Testis (tissue), 3 donors: ENCODE measurements around the gene RMDN2. TPM values are rescaled to one million over a fixed set of nuclear protein-coding genes. Genes with fewer than 3 reads are reported as not detected.
"Not testable (repeated sequence)": the region's sequence is repeated elsewhere in the genome, so short reads cannot be mapped to it uniquely, and the experiment has no call there.

Experiments
- DNase-seq: peaks from one replicate; pipeline ENCODE4 v3.0.0-alpha.2; 2019
- H3K27ac ChIP-seq, 2 donors: fragments of 200-600 bp; sonication (generic); one replicate each; pipeline ENCODE4 v1.5.1; 2019
- H3K27me3 ChIP-seq: fragments of 200-600 bp; sonication (generic); one replicate; pipeline ENCODE4 v1.5.1; 2019
- H3K36me3 ChIP-seq: fragments of 200-600 bp; sonication (generic); one replicate; pipeline ENCODE4 v1.5.1; 2017; ENCODE audit warnings: low read depth; ENCODE audit errors: missing control alignments
- H3K4me1 ChIP-seq: fragments of 200-600 bp; sonication (generic); one replicate; pipeline ENCODE4 v1.5.1; 2019
- H3K4me3 ChIP-seq, 2 donors: fragments of 200-600 bp; sonication (generic); one replicate each; pipeline ENCODE4 v1.5.1; 2017 to 2019
- H3K9me3 ChIP-seq: fragments of 200-600 bp; sonication (generic); one replicate; pipeline ENCODE4 v1.5.1; 2017
- CTCF ChIP-seq, 3 experiments: fragments of 450-650 bp in 2 of 3; fragments of 200-600 bp in 1 of 3; sonication (generic) in 1 of 3; IDR thresholded peaks; one replicate each; pipeline ENCODE4 v1.5.1; 2016 to 2019; ENCODE audit warnings: antibody characterized with exemption in 3 of 3, mild to moderate bottlenecking in 2 of 3, moderate library complexity in 1 of 3
- POLR2A ChIP-seq: fragments of 450-650 bp; IDR thresholded peaks from one replicate; pipeline ENCODE4 v1.6.1; 2017; ENCODE audit warnings: antibody characterized with exemption, mild to moderate bottlenecking, moderate library complexity
- WGBS, 2 donors: methylation state at CpG; one replicate each; pipeline ENCODE4 v1.1.5; 2018; 5-methylcytosine and 5-hydroxymethylcytosine counted together
- intact Hi-C: fragments of 100-400 bp; cut with DNase I; formaldehyde crosslinking; loops from one replicate; pipeline ENCODE4 v1.15.1; 2023; ENCODE audit warnings: low total_unique reads
- polyA plus RNA-seq: library from polyadenylated mRNA; stranded (reverse); fragments of 350-450 nt; fragmentation: Illumina TruSeq; extraction: RNeasy Lipid Tissue Mini Kit (QIAGEN cat#74804); gene quantifications from one replicate; pipeline ENCODE4 v1.2.3, GENCODE V29; 2014; ENCODE audit warnings: low read depth, low replicate concordance; ENCODE audit not compliant: insufficient read depth
- total RNA-seq, 2 donors: library from RNA; depleted of rRNA; stranded (reverse); fragments of >200 nt; gene quantifications; one replicate each; pipeline ENCODE4 v1.2.3, GENCODE V29; 2016

The RMDN2 gene
- total and polyA plus RNA-seq, 3 donors from 2014 or later: 22.8 to 34.9 (median 31.6) TPM

DNA sequence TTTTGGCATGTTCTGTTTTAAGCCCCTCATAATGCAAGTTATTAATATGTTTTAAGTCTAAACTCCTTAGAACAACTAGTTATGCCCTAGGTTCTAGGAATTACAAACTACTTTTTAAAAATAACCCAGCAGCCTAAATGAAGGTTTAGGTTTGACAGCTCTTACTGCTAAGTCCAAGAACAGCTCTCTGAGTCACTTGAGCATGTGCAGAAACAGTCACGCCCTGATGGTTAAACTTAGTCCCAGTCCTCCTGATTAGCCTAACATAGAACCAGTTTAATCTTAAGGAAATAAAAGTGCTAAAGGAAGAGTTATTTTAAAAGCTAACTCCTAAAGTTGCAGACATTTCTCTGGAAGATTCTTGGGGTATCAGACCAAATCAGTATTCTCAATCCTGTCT lies 72.5 kb downstream of the RMDN2 start:
- 92 to 96% methylated on average over 1 of the region's 1 CpG for WGBS, 2 donors
- Histone ChIP-seq H3K27ac (no peak overlapping the region), H3K36me3 (no peaks in the 10 kb centered on the region), H3K4me3 (no peak overlapping the region), H3K9me3 (no peaks in the 10 kb centered on the region), H3K27me3 (no peaks in the 10 kb centered on the region), H3K4me1 (no peaks in the 10 kb centered on the region)
- no peak for TF ChIP-seq CTCF (IDR thresholded peaks at IDR 0.05)
- TF ChIP-seq POLR2A: no peak
- no peak for DNase-seq
- intact Hi-C loops: no loop called here

- no peaks in the 10 kb centered on the region for H3K36me3 ChIP-seq
- no peaks in the 10 kb centered on the region for H3K4me1 ChIP-seq
- no peak for DNase-seq
- no peaks in the 10 kb centered on the region for H3K9me3 ChIP-seq
- WGBS, 2 donors: 82 to 94% methylated on average over 1 of the region's 1 CpG
- no peaks in the 10 kb centered on the region for H3K27me3 ChIP-seq
- no peak overlapping the region for H3K27ac ChIP-seq
- no peak for TF ChIP-seq CTCF (IDR thresholded peaks at IDR 0.05)
- TF ChIP-seq POLR2A: no peak
- intact Hi-C loops: no loop called here
- H3K4me3 ChIP-seq: no peak overlapping the region
These were observed 75.6 kb downstream of the RMDN2 start for GRCh38 chr2:38000485-38001222.

- H3K4me3 ChIP-seq, DNase-seq, intact Hi-C loops, H3K36me3 ChIP-seq, H3K4me1 ChIP-seq, H3K9me3 ChIP-seq, H3K27me3 ChIP-seq, H3K27ac ChIP-seq: not testable (repeated sequence)
- 89 to 92% methylated on average over 5 to 6 of the region's 6 CpGs for WGBS, 2 donors
These were observed 85.1 kb downstream of the RMDN2 start for GRCh38 chr2:38010187-38010586.

GRCh38 chr2:38010995-38011394 lies 85.9 kb downstream of the RMDN2 start:
- TF ChIP-seq POLR2A (no peak), CTCF (IDR thresholded peaks at IDR 0.05) (no peak)
- intact Hi-C loops: no loop called here
- no peak for DNase-seq

DNA sequence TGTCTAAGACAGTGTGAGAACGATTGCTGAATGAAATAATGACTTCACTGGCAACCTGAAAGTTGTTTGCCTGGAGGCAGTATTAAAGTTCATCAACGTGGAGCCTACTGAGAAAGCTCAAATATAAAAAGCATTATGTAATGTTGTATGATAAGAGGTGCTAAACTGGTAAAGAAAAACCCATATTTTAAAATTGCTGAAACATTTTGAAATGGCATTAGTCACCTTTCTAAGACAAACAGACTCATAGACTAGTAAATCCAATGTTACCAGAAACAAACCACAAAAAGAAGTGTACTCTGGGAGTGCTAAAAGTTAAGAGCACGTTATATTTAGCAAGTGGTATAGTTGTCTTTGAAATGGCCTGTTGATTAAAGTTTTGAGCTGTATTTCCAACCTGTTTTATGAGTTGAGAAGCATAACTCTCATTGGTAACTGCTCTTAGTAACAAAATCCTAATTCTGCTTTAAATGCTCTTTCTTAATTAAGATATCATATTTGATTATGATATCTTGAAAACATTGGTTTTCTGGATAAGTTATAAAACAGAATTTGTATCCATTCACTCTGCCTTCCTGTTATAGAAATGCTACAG lies 88.2 kb downstream of the RMDN2 start:
- intact Hi-C loops: no loop called here
- TF ChIP-seq POLR2A (no peak), CTCF (IDR thresholded peaks at IDR 0.05) (no peak)
- no peak for DNase-seq

More at GRCh38 chr2:38010995-38011394, 85.9 kb downstream of the RMDN2 start:
- no peaks in the 10 kb centered on the region for H3K4me1 ChIP-seq
- H3K27ac ChIP-seq: no peak overlapping the region
- H3K36me3 ChIP-seq: no peaks in the 10 kb centered on the region
- no peak overlapping the region for H3K4me3 ChIP-seq
- H3K27me3 ChIP-seq: no peaks in the 10 kb centered on the region
- 77 to 83% methylated on average over 1 of the region's 1 CpG for WGBS, 2 donors
- H3K9me3 ChIP-seq: no peaks in the 10 kb centered on the region

More for the DNA sequence above, 88.2 kb downstream of the RMDN2 start:
- Histone ChIP-seq H3K27ac (no peak overlapping the region), H3K36me3 (no peaks in the 10 kb centered on the region), H3K9me3 (no peaks in the 10 kb centered on the region), H3K27me3 (no peaks in the 10 kb centered on the region), H3K4me1 (no peaks in the 10 kb centered on the region), H3K4me3 (no peak overlapping the region)
- WGBS, 2 donors: 82 to 87% methylated on average over 3 of the region's 3 CpGs
